GM10266 (cell line): ENCODE data around the gene ADGRF1.

ENCODE experiments used
- DNase-seq: peaks from one replicate; pipeline ENCODE4 v3.0.0; 2012; ENCODE audit errors: extremely low spot score
- TF ChIP-seq, protein P1 (sequence below): IDR thresholded peaks from 2 replicates; pipeline ENCODE4 v1.5.1; 2012; ENCODE audit warnings: mild to moderate bottlenecking, low read depth; ENCODE audit not compliant: control insufficient read depth, insufficient read depth; ENCODE audit errors: missing control alignments

The ADGRF1 gene

DNA sequence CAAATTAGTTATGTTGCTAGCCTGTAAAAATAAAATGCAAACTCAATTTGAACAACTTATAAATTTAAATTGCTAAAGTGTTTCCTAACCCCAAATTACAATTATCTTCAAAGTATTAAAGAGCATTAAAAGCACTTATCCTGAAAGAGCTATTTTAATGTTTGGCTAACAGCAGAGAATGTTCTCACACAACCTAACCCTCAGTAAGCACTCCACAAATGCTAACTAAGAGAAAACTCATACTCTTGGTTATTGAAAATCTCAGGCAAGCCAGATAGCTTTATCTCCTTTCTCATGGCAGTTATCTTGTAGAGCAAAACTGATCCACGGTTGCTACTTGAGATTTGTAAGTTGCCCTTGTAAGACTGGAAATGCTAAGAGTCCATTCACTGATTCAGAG lies 30.5 kb upstream of the ADGRF1 start:
- TF ChIP-seq, protein P1, sequence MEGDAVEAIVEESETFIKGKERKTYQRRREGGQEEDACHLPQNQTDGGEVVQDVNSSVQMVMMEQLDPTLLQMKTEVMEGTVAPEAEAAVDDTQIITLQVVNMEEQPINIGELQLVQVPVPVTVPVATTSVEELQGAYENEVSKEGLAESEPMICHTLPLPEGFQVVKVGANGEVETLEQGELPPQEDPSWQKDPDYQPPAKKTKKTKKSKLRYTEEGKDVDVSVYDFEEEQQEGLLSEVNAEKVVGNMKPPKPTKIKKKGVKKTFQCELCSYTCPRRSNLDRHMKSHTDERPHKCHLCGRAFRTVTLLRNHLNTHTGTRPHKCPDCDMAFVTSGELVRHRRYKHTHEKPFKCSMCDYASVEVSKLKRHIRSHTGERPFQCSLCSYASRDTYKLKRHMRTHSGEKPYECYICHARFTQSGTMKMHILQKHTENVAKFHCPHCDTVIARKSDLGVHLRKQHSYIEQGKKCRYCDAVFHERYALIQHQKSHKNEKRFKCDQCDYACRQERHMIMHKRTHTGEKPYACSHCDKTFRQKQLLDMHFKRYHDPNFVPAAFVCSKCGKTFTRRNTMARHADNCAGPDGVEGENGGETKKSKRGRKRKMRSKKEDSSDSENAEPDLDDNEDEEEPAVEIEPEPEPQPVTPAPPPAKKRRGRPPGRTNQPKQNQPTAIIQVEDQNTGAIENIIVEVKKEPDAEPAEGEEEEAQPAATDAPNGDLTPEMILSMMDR = no peak
- DNase-seq = no peak

DNA sequence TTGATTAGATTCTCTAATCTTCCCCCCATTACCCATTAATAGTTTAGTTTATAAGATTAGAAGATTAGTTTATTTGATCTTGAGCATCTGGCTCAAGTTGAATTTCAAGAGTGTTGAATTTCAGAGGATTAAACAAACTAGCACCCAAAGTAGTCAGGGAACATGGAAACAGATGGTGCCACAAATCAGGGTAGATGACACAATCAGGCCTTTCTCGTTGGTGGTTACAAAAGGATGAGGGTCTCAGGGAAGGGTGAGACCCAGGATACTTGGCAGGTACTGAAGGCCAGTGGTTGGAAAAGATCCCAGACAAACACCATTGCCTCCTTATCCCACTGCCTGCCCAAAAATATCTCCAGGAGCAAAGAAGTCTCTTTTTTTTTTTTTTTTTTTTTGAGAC lies 29.5 kb upstream of the ADGRF1 start:
- no peak for DNase-seq

DNA sequence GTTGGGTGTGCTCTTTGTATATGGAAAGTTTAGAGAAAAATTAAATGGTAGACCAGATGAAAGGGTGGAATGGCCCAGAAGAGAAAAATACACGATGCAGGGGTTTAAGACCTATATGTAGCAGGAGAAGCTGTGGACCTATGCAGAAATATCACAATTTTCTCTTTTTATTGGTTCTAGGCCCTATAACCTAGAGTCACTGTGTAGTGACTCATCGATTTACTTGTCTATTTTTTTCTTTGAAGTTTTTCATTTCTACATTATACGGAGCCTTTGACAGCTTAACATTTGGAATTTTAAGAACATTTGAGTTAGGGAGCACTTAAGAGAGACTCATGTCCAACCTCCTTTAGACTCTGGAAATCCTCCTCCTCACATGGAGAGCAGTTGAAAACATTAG lies 28.3 kb upstream of the ADGRF1 start:
- no peak for DNase-seq
- TF ChIP-seq, protein P1 = no peak

More for the DNA sequence above, 29.5 kb upstream of the ADGRF1 start:
- TF ChIP-seq, protein P1 = no peak

DNA sequence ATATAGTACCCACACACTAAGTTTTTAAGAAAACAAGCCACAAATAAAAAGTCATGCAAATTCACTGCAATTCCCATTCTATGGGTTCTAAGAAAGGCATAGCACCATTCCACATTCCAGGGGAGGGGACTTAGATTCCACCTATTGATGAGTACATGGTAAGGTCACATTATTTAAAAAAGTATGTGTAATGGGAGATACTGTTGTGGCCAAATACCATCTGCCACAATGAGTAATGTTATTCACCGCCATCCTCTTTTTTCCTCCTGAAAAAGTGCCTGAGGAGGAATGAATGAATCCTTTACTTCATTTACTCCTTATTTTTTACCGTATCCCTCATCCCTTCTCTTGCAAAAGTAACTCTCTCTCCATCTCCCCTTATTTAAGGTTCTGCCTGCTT lies 27.0 kb upstream of the ADGRF1 start:
- DNase-seq = no peak
- TF ChIP-seq, protein P1 = no peak

DNA sequence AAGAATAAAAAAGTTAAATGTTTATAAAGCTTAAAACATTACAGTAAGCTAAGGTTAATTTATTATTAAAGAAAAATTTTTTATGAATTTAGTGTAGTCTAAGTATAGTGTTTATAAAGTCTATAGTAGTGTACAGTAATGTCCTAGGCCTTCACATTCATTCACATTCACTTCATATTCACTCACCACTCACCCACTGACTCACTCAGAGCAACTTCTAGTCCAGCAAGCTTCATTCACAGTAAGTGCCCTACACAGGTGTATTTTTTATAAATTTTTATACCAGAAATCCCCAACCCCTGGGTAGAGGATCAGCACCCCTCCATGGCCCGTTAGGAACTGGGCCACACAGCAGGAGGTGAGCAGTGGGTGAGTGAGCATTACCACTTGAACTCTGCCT lies 24.3 kb upstream of the ADGRF1 start:
- no peak for DNase-seq
- TF ChIP-seq, protein P1 = no peak

DNA sequence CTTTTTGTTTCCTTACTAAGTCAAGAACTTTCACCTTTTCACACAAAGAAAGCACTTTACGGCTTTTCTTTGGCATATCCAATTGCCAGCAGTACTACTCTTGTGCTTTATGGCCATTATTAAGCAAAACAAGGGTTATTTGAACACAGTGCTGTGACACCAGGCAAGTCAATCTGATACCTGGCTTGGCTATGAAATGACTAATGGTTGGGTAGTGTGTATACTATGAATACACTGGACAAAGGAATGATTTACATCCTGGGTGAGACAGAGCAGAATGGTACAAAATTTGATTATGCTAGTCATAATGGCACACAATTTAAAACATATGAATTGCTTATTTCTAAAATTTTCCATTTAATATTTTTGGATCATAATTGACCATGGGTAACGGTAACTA lies 22.1 kb upstream of the ADGRF1 start:
- TF ChIP-seq, protein P1 = no peak
- DNase-seq = no peak

DNA sequence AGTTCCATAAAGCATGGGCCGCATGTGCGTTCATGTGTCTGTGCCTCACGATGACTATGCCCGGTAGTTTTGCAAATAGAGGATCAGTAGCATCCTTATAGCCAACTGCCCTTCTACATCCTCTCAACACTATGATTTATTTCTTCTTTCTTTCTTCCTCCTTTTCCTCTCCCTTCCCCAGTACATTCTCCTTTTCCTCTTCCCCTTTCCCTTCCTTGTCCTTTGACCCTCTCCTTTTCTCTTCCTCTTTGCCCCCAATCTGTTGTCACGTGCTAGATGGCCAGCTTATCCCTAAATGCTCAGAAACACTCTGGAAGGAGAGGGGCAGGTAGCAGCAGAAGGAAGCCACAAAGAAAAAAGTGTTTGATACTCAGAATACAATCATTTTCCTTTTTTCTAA lies 20.2 kb upstream of the ADGRF1 start:
- TF ChIP-seq, protein P1 = no peak
- no peak for DNase-seq
